C1 segment of cervical spinal cord (tissue), 14 donors: ENCODE data around the gene MDFIC.

Experiments
- DNase-seq, 14 donors: peaks; one replicate each; lab custom pipeline; 2025; lab: John Stamatoyannopoulos, UW

MDFIC gene

DNA sequence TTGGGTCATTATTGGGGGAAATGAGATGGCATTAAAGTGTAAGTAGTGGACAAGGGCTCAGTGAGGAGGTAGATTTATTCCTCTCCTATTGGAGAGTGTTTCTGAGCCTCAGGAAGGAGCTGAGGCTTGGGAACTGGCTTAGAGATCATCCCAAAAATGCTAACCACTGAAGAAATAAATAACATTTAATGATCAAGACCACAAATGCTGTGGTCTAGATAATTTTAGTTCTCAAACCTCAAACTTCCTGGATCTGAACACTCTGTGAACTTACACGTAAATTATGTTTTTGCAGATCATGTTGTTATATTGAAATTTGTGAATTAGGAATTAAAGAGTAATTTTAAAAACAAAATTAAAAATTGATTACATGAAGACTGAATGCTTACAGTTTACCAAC is 27.3 kb downstream of the MDFIC start:
- DNase-seq = no peak

DNA sequence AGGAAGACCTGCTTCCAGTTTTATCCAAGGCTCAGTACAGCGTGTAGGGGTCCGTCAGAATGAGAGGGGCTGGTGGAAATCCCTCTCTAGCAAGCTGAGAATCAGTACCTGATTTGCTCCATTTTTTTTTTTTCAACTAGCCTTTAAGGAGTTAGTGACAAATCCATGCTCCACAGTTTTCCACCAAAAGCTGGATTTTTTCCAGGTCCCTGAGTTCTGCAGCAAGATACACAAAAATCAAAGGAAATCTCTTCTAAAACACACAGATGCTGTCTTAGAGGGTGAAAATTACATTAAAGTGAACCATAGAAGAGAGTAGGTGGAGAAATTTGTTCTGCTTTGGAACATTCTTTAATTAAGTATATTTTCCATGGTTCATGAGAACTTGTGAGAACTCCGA is 30.4 kb downstream of the MDFIC start:
- no peak for DNase-seq

GRCh38 chr7:114953724-114954123 is 31.8 kb downstream of the MDFIC start:
- no peak for DNase-seq

GRCh38 chr7:114956702-114957101 is 34.8 kb downstream of the MDFIC start:
- DNase-seq = no peak

DNA sequence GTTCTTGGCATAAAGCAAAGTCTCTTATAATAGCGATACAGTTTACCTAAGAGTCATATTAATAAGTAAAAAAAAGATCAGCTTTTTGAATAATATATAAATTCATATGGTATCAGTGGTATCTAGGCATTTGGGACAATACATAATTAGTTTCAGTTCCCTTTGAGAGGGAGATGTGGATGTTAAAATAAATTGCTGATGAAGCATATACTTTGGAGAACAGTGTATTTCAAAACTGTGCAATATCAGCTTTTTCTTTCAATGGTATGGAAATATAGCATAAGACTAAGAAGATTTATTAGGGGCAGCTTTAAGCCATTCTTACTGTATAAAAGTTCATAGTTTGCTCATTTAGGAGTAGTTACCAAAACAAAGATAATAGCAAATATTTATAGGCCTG is 35.5 kb downstream of the MDFIC start:
- DNase-seq = no peak

GRCh38 chr7:114959931-114960330 is 38.0 kb downstream of the MDFIC start:
- DNase-seq = no peak

DNA sequence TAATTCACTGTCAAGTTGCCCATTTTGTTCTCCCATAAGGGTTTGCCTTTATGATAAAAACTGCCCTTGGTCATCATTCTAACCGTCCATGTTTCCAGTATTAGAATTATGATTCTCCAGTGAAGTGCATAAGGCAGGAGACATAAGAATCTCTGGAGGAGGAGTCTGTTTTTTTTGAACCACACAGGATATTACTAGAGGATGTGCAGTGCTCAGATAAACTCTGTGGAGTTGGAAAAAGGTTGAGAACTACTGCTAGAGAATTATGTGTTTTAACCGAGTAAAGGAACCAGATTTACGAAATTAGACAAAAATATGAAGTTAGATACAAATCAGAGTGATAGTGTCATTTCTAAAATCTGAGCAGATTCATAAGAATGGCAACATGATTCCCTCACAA is 40.5 kb downstream of the MDFIC start:
- no peak for DNase-seq

- no peak for DNase-seq
Measured at GRCh38 chr7:114966156-114966555, 44.3 kb downstream of the MDFIC start.

DNA sequence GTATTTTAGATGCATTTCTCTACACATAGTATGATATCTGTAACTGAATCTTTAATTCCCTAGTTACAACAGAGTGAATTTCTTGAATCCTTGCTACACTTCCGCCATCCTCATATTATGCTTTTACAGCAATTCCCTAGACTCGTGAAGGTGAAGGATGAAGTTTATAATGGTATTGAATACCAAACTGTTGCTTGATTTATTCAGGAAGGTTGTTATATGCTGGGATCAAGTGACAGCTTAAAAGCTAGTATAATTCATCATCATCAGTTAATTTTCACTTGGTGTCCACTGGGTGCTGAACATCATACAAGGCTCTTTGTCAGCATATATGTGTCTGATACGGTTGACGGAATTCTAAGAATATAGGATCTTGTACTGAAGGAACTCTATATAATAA is 47.2 kb downstream of the MDFIC start:
- DNase-seq = no peak

DNA sequence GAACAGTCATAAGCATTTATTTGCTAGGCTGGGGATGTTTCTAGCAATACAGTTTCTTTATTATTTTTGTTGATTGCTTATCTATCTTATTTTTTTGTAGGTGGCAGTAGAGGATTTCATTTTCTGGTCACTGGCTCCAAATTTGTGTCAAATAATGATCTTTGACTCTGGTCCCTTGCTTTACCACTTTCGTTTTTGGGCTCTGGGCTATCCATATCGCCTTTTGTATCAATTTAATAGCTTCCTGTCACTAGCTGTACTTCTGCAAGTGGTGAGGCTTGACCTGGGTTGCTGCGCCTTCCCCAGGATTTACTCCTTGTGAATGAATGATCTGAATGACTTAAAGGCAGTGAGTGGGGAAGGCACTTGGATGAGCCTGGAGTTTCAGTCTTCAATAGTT is 48.4 kb downstream of the MDFIC start:
- DNase-seq = no peak

DNA sequence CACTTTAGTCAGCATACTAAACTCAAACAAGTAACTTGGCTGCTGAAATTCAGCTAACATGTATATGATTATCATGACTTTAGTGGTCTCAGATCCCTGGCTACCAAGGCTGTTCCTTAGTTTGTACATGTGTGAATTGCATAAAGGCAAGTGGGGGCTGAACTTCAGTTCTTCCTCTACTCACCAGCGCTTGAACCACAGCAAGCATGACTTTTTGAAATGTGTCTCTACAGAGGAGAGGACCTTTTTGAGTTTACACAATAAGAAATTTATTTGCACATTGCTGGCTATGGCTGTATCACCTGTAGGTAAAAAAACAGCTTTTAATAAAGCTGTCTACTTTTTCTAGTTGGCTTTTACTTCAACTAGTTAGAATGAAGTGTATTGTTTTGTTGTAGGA is 48.8 kb downstream of the MDFIC start:
- DNase-seq = no peak

GRCh38 chr7:114972567-114972966 is 50.7 kb downstream of the MDFIC start:
- DNase-seq = no peak

- no peak for DNase-seq
Measured at GRCh38 chr7:114973147-114973546, 51.3 kb downstream of the MDFIC start.

DNA sequence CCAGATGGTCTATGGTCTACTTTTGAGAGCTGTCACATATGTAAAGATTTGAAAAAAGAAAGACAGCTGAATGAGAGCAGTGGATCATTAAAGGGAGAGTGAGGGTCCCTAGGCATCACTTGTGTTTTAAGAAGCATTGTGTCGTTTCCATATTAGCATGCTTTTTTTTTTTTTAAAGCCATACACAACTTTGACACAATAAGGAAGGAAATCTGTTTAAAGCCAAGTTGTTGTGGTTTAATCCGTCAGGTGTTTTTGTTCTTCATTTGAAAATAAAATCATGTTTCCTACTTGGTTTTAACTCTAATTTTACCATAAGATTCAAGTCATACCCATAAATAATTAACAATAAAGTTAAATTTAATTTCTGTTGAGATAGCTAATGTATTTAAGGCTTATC is 53.5 kb downstream of the MDFIC start:
- DNase-seq = no peak

DNA sequence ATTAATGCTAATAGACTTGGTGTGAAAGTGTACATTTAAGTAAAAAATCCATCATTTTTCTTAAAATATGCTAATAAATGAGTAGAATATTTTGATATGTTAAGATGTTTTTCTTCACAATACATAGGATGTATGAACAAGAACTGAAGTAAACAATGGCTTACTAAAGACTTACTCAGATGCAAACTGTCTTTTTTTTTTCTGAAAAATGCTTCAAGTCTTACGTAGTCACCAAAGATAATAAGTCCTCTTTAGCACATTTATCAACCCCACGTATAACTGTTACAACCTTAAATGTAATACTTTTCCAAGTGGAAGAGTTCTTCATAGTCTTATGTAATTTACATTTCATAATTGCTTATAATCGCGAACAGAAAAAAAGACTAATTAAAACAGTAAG is 54.8 kb downstream of the MDFIC start:
- DNase-seq = no peak

- DNase-seq = no peak
Measured at GRCh38 chr7:114977277-114977676, 55.4 kb downstream of the MDFIC start.

GRCh38 chr7:114979388-114979787 is 57.5 kb downstream of the MDFIC start:
- DNase-seq = no peak

- no peak for DNase-seq
Measured at GRCh38 chr7:114979803-114980507, 58.1 kb downstream of the MDFIC start.

DNA sequence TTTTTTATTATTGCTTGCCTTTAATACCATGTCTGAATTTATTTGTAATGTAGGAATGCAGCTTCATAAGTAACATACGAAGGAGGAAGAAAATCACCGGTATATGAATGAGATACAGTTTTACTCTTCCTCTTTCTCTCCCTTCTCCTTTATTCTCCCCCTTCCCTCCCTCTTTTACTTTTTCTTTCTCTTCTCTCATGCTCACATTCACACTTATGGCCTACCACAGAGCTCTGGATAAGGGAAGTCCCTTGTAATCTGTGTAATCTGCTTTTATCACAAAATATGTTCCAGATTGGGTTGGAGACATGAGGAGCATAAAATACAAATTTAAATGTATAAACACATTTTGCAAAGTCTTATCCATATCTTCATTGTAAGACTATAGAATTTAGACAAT is 59.4 kb downstream of the MDFIC start:
- DNase-seq = no peak

DNA sequence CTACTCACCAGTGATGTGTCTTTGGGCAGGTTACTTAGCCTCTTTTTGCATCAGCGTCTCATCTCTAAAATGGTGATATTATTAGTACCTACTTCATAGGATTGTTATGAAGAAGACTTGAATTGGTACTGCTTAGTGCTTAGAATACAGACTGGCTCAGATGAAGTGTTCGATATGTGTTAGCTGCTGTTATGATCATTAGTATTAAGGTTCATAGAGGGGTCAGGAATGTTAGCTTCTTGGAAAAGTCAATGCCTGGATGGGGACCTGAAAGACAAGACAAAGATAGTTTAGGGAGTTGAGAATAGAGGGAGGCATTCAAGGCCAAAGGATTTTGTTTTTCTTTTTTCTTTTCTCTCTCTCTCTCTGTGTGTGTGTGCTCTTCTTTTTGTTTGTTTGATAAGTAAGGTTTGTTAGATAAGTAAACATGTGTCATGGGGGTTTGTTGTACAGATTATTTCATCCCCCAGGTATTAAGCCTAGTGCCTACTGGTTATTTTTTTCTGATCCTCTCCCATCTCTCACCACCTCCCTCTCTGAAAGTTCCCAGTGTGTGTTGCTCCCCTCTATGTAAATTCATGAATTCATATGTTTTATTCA is 63.3 kb downstream of the MDFIC start:
- no peak for DNase-seq

GRCh38 chr7:114986190-114987180 is 64.6 kb downstream of the MDFIC start:
- no peak for DNase-seq

GRCh38 chr7:114988026-114988425 is 66.1 kb downstream of the MDFIC start:
- no peak for DNase-seq
